NOMO-1 (cell line): Measurements from ENCODE around the gene MAP2K4.

Experiments used
- DNase-seq, 2 experiments: peaks; one replicate each; lab custom pipeline; 2025; ENCODE audit not compliant: unreplicated experiment in 2 of 2; lab: John Stamatoyannopoulos, UW

The MAP2K4 gene

DNA sequence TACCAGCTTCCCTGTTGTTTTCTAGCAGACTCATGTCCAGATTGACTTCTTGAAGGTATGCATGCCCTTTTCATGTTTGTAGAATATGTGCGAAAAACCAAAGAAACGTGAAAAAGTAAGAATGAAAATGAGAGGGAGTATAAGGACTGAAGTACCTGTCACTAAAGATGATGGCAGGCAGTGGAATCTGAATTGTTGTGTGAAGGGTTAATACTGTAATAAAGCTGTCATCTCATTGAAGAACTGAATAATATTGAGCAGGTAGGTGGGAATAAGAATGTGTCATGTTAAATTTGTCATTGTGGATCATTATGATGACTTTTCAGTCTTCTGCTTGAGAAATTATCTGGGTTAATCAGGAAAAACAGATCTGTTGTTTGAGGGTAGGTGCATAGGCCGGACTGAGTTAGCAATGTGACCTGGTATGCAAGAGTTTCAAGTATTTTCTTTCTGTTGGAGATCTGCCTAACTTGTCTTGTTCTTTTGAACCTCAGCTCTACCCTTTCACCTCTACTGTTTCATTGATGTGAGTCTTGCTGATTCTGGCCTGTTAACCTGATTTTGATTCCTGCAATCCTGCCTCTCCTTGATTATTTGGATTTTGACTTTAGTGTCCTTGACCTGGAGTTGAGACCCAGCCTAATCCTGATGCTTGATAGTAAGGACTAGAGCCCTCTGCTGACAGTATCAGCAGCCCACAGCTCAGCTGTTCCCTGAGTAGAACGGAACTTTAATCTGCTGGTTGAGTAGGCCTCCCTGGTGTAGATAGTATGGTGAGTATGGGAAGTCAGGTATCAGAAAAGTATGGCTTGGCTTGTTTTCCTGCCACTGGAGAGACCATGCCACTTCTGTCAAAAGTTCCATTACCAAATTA, 64.6 kb downstream of the MAP2K4 start:
- no peak for DNase-seq

DNA sequence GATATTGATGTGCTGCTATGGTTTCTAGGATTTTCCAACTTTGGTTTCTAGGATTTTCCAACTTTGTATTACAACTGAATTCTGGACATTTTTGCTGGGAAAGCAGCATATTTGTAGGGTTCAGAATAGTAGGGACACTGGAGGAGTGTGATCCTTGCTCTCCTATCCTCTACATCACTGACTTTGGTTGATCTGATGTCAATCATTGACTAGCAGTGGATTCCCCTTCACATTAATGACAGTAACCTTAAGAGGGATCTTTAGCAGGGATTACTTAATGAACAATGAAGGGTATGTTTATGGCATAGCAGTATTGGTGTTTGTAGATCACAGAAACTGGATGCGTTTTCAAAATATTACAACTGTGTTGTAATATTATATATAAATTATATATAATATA, 67.4 kb downstream of the MAP2K4 start:
- DNase-seq, result no peak

DNA sequence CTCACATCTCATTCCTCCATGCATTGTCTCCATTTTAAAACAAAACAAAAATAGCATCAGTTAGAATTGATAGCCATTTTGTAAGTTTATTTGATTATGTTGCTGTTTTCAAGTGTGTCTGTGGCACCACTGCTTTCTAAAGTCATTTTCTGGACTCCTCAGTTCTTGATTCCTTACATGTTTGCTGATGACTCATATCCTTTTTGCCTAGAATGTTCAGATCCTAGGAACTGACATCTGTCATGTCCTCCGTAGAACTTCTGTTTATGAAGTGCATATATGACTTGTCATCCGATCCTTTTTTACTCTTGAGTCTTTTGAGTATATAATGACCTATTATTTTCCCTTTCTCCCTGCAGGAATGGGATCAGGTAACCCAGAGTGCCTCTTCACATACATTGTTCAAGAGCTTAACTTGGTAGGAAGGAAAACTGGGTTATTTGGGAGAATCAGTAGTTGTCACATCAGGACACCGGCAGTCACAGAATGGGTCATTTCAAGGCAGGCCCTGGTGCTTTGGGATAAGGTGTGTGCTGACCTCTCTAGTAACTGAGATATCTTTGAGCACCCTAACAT, 69.2 kb downstream of the MAP2K4 start:
- DNase-seq, result no peak

DNA sequence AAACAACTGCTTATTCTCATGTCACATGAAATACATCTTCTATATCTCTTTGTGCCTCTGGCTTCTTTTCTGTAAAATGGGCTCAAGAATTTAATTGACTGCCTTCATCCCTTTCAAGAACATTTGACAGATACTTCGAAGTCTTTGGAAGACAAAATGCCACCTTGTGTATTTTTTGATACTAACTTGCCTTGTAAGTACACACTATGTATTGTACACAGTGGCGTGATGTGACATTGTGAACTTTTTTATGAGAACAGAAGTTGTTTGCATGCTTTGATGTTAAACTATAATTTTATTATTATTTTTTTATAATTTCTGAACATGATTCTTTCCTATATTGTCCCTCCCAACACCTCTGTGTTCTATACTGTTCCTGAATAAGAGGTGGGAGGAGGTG, 73.7 kb downstream of the MAP2K4 start:
- DNase-seq, result no peak

DNA sequence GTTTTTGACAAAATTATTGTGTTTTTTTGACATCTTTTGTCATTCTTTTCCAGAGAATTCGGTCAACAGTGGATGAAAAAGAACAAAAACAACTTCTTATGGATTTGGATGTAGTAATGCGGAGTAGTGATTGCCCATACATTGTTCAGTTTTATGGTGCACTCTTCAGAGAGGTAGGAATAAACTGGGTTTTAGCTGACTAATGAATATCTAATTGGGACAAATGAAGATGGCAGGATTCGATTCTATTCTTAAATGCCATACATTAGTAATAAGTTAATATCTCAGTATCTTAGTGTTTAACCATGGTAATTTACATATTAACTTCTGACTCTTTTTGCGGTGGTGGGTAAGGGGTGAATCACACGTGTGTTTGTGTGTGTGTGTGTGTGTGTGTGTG, 74.8 kb downstream of the MAP2K4 start:
- no peak for DNase-seq

DNA sequence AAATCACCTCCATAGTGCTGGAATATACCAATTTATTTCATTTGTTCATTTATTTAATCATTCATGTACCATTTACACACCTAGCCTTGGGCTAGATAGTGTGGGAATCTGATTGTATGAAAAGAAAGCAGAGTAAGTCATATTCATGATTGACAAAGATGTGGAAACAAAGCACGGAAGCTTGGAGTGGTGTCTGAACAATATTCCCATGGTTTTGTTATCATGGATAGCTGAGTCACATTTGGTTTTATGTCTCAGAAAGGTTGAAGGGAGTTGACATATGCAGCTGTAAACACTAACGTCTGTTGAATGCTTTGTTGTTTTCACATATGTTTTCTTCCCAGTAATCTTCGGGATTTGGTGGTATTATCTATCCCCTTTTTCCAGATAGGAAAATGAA, 76.6 kb downstream of the MAP2K4 start:
- DNase-seq, result no peak

DNA sequence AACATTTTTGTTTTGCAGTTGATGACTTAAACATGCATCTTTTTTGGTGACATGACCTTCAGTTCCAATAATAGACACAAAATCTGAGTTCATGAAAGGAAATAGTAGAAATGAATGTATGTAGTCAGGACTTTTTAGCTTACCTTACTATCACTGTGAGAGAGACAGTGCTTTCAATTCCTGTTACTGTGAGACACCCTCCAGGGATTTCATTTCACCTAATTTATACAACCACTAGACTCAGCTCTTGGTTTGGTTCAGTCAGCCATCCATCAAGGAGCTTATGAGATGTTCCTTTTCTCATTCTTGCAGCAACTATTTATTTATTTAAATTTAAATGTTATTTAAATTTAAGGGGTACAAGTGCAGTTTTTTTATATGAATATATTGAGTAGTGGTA, 77.9 kb downstream of the MAP2K4 start:
- DNase-seq, result no peak

DNA sequence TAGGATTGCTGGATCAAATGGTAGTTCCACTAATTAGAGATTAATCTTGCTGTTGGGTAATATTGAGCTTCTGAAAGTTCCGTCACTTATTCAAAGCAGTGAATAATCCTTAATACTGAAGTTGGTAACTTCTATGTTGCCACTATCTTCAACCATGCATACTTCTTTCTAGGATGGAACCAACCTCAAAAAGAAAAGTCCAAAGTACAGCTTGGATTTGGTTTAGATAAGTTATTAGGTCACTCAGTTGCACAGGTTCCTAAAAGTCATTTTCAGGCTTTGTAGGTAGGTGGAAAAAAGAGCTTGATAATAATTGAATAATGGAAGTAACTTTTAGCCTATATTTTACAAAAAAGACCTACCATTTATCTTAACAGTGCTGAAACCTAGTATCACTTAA, 78.7 kb downstream of the MAP2K4 start:
- DNase-seq, result no peak

DNA sequence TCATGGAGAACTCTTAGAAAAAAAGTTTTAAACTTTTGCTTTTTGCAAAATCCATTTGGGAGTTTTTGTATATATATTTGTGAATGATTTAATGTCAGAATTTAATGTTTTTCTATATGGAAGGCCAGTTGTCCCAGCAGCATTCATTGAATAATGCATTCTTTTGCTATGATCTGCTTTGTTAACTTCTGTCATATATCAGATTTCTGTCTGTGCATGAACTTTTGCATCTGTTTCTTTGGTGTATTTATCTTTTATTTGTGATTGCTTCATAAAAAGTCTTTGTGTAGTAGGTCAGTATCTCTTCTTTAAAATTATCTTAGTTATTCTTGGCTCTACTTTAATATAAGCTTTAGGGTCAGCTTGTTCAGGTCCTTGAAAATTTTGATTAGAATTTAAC, 84.2 kb downstream of the MAP2K4 start:
- no peak for DNase-seq

DNA sequence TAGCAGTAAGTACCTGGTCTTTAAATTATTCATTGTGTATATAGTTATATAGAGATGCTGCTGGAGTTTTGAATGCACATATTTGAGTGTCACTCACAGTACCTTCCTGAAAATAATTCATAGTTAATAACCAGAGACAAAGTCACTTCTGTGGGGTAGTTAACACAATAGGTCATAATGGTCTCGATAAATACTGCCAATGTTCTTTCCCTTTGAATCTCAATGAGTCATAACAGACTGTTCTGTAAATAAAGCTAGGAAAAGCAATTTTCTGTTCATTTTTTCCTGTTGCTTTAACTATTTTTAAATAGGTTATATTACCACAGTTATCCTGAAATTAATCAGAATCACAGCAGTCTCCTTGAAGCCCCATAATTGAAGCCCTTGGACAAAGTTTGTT, 87.2 kb downstream of the MAP2K4 start:
- DNase-seq, result no peak

DNA sequence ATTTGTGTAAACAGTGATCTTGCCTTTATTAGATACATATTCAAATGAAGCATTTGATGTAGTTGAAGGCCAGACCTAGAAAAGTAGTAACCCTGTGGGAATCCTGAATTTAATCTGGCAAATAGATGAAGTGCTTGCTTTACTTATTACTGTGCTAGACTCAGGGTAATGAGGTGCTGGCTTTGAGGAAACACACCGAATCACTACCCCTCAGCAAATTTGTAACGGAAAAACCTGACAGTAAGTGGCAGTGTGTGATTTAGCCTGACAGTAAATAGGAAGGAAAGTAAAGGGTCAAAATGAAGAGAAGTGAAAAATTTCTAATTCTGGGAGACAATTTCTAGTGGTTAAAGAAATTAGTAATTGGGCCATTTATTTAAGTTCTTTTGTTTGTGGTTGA, 90.2 kb downstream of the MAP2K4 start:
- no peak for DNase-seq

DNA sequence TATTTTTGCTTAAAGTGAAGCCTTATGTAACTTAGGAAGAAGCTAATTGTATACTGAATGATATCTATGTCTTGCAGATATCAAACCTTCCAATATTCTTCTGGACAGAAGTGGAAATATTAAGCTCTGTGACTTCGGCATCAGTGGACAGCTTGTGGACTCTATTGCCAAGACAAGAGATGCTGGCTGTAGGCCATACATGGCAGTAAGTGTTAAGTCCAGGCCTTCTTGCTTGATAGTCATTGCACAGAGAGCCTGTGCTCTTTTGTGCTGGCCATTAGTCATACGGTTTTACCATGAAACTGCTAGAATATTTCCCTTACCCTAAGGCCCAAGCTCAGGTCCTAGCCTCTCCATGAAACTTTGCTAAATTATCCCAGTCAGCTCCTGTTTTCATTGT, 92.5 kb downstream of the MAP2K4 start:
- no peak for DNase-seq

DNA sequence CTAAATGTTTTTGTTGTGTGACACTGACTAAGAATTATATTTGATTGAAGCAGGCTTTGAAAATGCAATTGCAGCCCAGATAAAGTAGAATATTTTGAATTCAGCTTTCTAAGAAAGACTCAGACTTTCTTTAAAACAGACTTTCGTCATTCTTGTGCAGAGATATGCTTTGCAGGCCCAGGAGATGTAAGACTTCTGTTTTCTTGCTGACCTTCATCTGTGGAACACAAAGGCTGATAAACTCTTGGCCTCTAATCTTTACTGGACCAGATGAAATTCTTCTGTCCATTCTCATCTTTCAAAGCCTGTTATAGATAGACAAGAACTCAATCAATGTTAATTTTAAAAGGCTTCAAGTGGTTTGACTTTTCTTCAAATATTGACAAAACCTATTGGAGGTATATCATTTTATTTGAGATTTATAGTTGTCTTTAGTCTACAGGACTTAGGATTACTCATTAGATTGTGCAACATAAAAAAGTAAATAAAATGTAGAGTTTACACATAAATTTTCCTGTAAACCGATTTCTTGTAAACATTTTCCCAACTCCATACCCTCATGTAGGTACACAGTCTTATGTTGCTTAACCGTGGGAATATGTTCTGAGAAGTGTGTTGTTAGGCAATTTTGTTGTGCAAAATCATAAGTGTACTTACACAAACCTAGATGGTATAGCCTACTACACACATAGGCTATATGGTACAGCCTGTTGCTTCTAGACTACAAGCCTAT, 94.2 kb downstream of the MAP2K4 start:
- no peak for DNase-seq

DNA sequence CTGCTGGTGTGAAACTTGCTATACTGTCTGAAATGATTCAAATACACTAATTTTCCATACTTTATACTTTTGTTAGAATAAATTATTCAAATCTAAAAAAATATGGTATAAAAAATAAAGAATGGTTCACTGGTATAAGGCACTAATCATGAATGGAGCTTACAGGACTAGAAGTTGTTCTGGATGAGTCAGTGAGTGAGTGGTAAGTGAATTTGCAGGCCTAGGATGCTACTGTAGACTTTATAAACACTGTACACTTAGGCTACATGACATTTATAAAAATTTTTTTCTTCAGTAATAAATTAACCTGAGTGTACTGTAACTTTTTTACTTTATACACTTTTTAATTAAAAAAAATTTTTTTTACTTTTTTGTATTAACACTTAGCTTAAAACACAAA, 95.5 kb downstream of the MAP2K4 start:
- no peak for DNase-seq

DNA sequence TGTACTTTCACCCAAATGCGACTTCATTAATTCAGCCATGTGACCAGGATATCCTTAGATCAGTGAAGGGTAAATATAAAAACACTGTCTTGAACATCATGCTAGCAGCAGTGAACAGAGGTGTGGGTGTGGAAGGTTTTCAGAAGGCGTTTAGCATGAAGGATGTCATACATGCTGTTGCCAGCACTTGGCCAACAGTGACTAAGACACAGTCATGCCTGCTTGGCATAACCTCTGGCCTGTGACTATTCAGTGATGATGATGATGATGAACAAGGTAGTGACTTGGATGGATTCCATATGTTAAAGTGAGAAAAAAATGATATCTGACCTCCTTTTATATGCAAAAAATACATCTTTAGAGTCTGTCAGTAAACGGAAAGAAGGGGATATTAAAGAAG, 97.9 kb downstream of the MAP2K4 start:
- DNase-seq, result no peak

DNA sequence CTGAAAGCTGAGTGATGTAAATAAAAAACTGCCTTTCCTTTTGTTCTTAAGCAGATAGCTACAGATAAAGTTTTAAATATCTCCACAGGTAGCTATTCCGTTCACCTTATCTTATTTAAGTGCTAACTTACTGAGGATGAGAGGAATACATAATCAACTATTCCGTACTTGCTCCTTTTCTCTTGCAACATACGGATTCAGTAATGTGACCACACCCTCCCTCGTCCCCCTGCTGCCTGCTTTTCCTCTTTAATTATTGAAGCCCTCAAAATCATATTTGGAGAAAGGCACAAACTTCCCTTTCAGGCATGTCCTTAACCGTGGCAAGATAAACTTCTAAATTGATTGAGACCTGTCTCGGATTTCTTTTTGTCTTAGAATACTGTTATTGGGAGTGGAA, 101.4 kb downstream of the MAP2K4 start:
- no peak for DNase-seq

DNA sequence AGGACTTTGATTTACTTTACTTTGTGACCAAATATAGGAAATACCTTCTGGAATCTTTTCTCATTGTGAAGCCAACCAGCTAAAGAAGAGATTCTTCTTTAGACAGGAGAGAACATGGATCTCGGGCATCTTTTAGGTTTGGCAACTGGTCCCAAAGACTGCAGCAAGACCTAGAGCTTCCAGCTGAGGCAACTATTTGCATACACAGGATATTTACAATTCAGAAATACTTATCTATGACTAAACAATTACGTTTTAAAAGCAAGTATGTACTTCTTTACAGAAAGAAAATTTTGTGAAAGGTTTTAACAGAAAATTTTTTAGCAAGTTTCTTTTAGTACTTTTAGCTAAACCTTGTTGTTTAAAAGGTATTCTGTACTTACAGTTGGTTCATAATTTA, 106.5 kb downstream of the MAP2K4 start:
- no peak for DNase-seq

DNA sequence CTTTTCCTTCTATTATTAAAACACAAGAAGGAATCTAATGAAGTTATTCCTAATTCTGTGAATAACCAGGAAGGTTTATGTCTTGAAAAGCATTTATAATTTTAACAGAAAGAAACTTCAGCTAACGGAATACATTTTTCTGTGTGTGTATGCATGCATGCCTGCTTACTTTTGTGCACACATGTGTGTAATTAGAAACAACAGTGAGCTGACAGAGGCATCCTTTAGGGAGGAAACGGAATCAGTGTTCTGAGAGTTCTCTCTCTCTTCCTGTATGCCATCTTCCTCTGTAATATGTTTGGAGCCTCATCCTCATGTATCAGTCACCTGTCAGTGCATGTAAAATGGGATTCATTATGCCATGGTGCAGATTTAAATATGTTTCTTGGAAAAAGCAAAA, 107.0 kb downstream of the MAP2K4 start:
- no peak for DNase-seq

DNA sequence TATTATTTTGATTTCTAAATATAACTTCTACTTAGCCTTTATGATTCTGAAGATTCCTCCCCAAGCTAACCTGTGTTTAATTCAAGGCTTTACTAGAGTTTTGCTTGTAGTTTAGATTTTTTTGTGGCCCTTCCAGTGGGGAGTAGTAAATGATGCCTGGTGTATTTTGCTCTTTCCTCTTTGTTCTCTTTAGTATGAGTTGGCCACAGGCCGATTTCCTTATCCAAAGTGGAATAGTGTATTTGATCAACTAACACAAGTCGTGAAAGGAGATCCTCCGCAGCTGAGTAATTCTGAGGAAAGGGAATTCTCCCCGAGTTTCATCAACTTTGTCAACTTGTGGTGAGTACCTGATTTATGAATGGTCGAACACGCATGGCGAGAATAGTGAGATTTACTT, 108.3 kb downstream of the MAP2K4 start:
- DNase-seq, result no peak

DNA sequence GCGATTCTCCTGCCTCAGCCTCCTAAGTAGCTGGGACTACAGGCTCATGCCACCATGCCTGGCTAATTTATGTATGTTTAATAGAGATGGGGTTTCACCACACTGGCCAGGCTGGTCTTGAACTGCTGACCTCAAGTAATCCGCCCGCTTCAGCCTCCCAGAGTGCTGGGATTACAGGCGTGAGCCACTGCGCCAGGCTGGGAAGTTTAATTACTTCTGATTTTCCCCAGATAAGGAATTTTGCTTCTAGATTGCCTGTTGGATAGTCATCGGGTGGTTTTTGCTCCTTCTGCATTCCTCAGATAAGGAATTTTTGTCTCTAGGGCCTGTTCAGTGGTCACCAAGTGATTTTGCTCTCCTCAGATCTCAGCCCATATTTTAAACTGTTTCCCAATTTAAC, 112.5 kb downstream of the MAP2K4 start:
- no peak for DNase-seq

DNA sequence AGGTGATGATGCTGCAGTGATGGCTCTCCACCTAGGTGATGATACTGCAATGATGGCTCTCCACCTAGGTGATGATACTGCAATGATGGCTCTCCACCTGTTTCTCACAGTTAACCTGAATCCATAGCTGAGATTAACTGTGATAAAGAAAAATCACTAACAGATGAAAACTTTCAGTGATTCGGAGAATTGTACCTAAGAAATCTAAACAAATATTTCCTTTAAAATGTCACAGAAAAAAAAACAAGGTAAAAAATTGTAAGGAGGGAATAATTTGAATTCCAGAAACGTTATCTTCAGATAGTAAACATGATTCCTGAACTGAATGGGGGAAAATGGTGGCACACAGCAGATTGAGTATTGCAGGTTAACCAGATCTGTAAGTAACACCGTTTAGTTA, 113.4 kb downstream of the MAP2K4 start:
- DNase-seq, result no peak

DNA sequence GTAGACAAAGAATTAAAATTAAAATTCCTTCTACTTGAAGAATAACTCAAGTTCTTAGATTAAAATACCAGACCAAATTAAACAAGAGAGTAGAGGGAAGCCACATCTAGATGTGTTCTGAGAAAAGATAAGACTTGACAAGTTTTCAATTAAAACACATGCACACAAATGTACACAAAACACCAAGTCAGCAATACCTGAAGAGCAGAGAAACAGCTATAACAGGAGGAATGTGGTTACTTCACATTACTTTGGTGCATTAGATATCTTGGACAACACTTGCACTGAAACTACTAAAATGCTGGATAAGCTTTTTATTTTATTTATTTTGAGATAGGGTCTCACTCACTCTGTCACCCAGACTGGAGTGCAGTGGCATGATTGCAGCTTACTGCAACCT, 113.9 kb downstream of the MAP2K4 start:
- no peak for DNase-seq
